ENCODE data around the gene AARS1.
"Not testable (repeated sequence)": the region's sequence is repeated elsewhere in the genome, so short reads cannot be mapped to it uniquely, and the experiment has no call there.

- TF ChIP-seq, protein P1, sequence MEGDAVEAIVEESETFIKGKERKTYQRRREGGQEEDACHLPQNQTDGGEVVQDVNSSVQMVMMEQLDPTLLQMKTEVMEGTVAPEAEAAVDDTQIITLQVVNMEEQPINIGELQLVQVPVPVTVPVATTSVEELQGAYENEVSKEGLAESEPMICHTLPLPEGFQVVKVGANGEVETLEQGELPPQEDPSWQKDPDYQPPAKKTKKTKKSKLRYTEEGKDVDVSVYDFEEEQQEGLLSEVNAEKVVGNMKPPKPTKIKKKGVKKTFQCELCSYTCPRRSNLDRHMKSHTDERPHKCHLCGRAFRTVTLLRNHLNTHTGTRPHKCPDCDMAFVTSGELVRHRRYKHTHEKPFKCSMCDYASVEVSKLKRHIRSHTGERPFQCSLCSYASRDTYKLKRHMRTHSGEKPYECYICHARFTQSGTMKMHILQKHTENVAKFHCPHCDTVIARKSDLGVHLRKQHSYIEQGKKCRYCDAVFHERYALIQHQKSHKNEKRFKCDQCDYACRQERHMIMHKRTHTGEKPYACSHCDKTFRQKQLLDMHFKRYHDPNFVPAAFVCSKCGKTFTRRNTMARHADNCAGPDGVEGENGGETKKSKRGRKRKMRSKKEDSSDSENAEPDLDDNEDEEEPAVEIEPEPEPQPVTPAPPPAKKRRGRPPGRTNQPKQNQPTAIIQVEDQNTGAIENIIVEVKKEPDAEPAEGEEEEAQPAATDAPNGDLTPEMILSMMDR (IDR thresholded peaks at IDR 0.05; ENCODE audit: poor library complexity) = not testable (repeated sequence)
- TF ChIP-seq EZH2phosphoT487 (IDR thresholded peaks at IDR 0.05; ENCODE audit: low read depth, severe bottlenecking, unreplicated experiment) = not testable (repeated sequence)
These were observed 63.3 kb downstream of the AARS1 start for GRCh38 chr16:70226024-70226423.

Measured in hepatocyte (in vitro differentiated cells).